Uterus (tissue), 2 donors: ENCODE results near the gene PLXDC2.

Experiments used
- CTCF ChIP-seq, 4 experiments: fragments of 200-600 bp in 2 of 4; fragments of 450-650 bp in 2 of 4; sonication (generic) in 2 of 4; IDR thresholded peaks; one replicate each; pipeline ENCODE4 v1.5.1; 2016 to 2019; ENCODE audit warnings: antibody characterized with exemption in 4 of 4, mild to moderate bottlenecking in 2 of 4, moderate library complexity in 1 of 4
- POLR2A ChIP-seq, 2 donors: fragments of 450-650 bp; IDR thresholded peaks; one replicate each; pipeline ENCODE4 v1.6.1; 2016; ENCODE audit warnings: antibody characterized with exemption in 2 of 2, mild to moderate bottlenecking in 1 of 2, moderate library complexity in 1 of 2

GRCh38 chr10:20181434-20181833, 365.2 kb downstream of the PLXDC2 start:
- TF ChIP-seq CTCF (IDR thresholded peaks at IDR 0.05): no peak
- TF ChIP-seq POLR2A (IDR thresholded peaks at IDR 0.05): no peak
